Osteocyte (in vitro differentiated cells): ENCODE results near the gene NAPA. TPM values are rescaled to one million over a fixed set of nuclear protein-coding genes. Genes with fewer than 3 reads are reported as not detected.
A peak's percentile ranks its signal among the peaks of the same experiment; 100 is the strongest.

Experiments used
- DNase-seq: peaks from one replicate; pipeline ENCODE4 v3.0.0; 2021; ENCODE audit warnings: mixed read lengths; ENCODE audit not compliant: unreplicated experiment; ENCODE audit errors: extremely low spot score
- H3K27ac Mint-ChIP-seq: one replicate; pipeline ENCODE4 v1.8.0; 2021; ENCODE audit warnings: mild to moderate bottlenecking, mixed read lengths; ENCODE audit not compliant: unreplicated experiment
- H3K27me3 Mint-ChIP-seq: one replicate; pipeline ENCODE4 v1.8.0; 2021; ENCODE audit warnings: mixed read lengths; ENCODE audit not compliant: unreplicated experiment
- H3K36me3 Mint-ChIP-seq: one replicate; pipeline ENCODE4 v1.8.0; 2021; ENCODE audit warnings: mixed read lengths; ENCODE audit not compliant: unreplicated experiment
- H3K4me1 Mint-ChIP-seq: one replicate; pipeline ENCODE4 v1.8.0; 2021; ENCODE audit warnings: mixed read lengths; ENCODE audit not compliant: unreplicated experiment
- H3K4me3 Mint-ChIP-seq: one replicate; pipeline ENCODE4 v1.8.0; 2021; ENCODE audit warnings: mild to moderate bottlenecking, moderate library complexity, mixed read lengths; ENCODE audit not compliant: unreplicated experiment
- H3K9me3 Mint-ChIP-seq: one replicate; pipeline ENCODE4 v1.8.0; 2021; ENCODE audit warnings: mixed read lengths; ENCODE audit not compliant: unreplicated experiment
- CTCF ChIP-seq: fragments of 200-600 bp; sonication (generic); IDR thresholded peaks from 2 replicates; pipeline ENCODE4 v1.5.0; 2021; ENCODE audit warnings: antibody characterized with exemption, mild to moderate bottlenecking, moderate library complexity
- total RNA-seq: library from RNA; stranded (reverse); gene quantifications from 2 replicates; pipeline ENCODE4 v1.2.1, GENCODE V29; 2021

NAPA gene
- total RNA-seq, 1 donor from 2014 or later: 104 TPM

GRCh38 chr19:47485210-47485609 lies 29.7 kb downstream of the NAPA start:
- no peak for TF ChIP-seq CTCF
- peak overlapping the region; percentile 95 for H3K4me3 Mint-ChIP-seq
- peak overlapping the region; percentile 100 for H3K27ac Mint-ChIP-seq
- no peaks in the 10 kb centered on the region for H3K9me3 Mint-ChIP-seq
- peaks cover 5% of the 10 kb centered on the region for H3K36me3 Mint-ChIP-seq
- peaks cover 18% of the 10 kb centered on the region for H3K4me1 Mint-ChIP-seq
- DNase-seq: no peak
- H3K27me3 Mint-ChIP-seq: no peaks in the 10 kb centered on the region

- no peaks in the 10 kb centered on the region for H3K9me3 Mint-ChIP-seq
- DNase-seq: peak; percentile 96
- H3K4me1 Mint-ChIP-seq: peaks cover 18% of the 10 kb centered on the region
- H3K36me3 Mint-ChIP-seq: peaks cover 4% of the 10 kb centered on the region
- H3K27ac Mint-ChIP-seq: peak within 1 kb of the TSS; percentile 100
- peak within 1 kb of the TSS; percentile 95 for H3K4me3 Mint-ChIP-seq
- H3K27me3 Mint-ChIP-seq: no peaks in the 10 kb centered on the region
- TF ChIP-seq CTCF: peak; percentile 96
Measured at GRCh38 chr19:47483800-47484690, 30.8 kb downstream of the NAPA start, which contains the start of gene KPTN. Gene KPTN, minus strand, starts transcription at chr19:47484219. Its CDS starts 59 bp downstream, at chr19:47484160.

GRCh38 chr19:47483200-47483599 lies 31.7 kb downstream of the NAPA start:
- Mint-ChIP-seq H3K4me1 (peaks cover 18% of the 10 kb centered on the region), H3K27ac (no peak overlapping the region), H3K4me3 (peak overlapping the region; percentile 95), H3K27me3 (no peaks in the 10 kb centered on the region), H3K9me3 (no peaks in the 10 kb centered on the region), H3K36me3 (peaks cover 4% of the 10 kb centered on the region)
- no peak for TF ChIP-seq CTCF
- no peak for DNase-seq

GRCh38 chr19:47481460-47482052 lies 33.3 kb downstream of the NAPA start:
- Mint-ChIP-seq H3K9me3 (no peaks in the 10 kb centered on the region), H3K4me1 (peaks cover 18% of the 10 kb centered on the region), H3K27me3 (no peaks in the 10 kb centered on the region), H3K27ac (no peak overlapping the region), H3K36me3 (no peaks in the 10 kb centered on the region), H3K4me3 (peak overlapping the region; percentile 7)
- TF ChIP-seq CTCF: no peak
- no peak for DNase-seq

GRCh38 chr19:47480658-47481057 lies 34.2 kb downstream of the NAPA start:
- Mint-ChIP-seq H3K4me3 (peak overlapping the region; percentile 3), H3K36me3 (no peaks in the 10 kb centered on the region), H3K27me3 (no peaks in the 10 kb centered on the region), H3K9me3 (no peaks in the 10 kb centered on the region), H3K4me1 (peaks cover 18% of the 10 kb centered on the region), H3K27ac (no peak overlapping the region)
- DNase-seq: no peak
- no peak for TF ChIP-seq CTCF
